H1 (cell line): Measurements from ENCODE around the gene DGKD. TPM values are rescaled to one million over a fixed set of nuclear protein-coding genes. Genes with fewer than 3 reads are reported as not detected.

Experiments
- CHD7 ChIP-seq: fragments of 300-600 bp; sonication (generic); IDR thresholded peaks from 2 replicates; pipeline ENCODE4 v1.7.1; 2012; ENCODE audit warnings: low read length, moderate library complexity, mild to moderate bottlenecking, inconsistent platforms; ENCODE audit not compliant: insufficient replicate concordance
- GTF2F1 ChIP-seq: IDR thresholded peaks from 2 replicates; pipeline ENCODE4 v1.6.1; 2012; ENCODE audit warnings: low read depth, low read length, improper control_type of control experiment, borderline replicate concordance
- KDM1A ChIP-seq: fragments of 200-600, 300-600 bp; sonication (generic); IDR thresholded peaks from 2 replicates; pipeline ENCODE4 v1.7.1; 2016; ENCODE audit warnings: mild to moderate bottlenecking, low read length, borderline replicate concordance
- NANOG ChIP-seq: IDR thresholded peaks from 2 replicates; pipeline ENCODE4 v1.6.1; 2011; ENCODE audit warnings: low read length, low read depth, mild to moderate bottlenecking, inconsistent platforms; ENCODE audit not compliant: insufficient read depth, poor library complexity, severe bottlenecking
- NRF1 ChIP-seq: IDR thresholded peaks from 2 replicates; pipeline ENCODE4 v1.6.1; 2011; ENCODE audit warnings: mild to moderate bottlenecking, low read depth, low read length, improper control_type of control experiment
- POLR2AphosphoS5 ChIP-seq: IDR thresholded peaks from 2 replicates; pipeline ENCODE4 v1.6.1; 2011; ENCODE audit warnings: low read depth, low read length
- RBBP5 ChIP-seq: IDR thresholded peaks from 2 replicates; pipeline ENCODE4 v1.7.1; 2012; ENCODE audit warnings: low read depth, mild to moderate bottlenecking, inconsistent platforms, low read length, moderate library complexity, borderline replicate concordance
- SRF ChIP-seq: IDR thresholded peaks from 2 replicates; pipeline ENCODE4 v1.6.1; 2011; ENCODE audit warnings: mild to moderate bottlenecking, low read depth, low read length, moderate library complexity
- polyA plus RNA-seq, 7 experiments: library from polyadenylated mRNA; depleted of rRNA in 3 of 7; stranded (reverse) in 5 of 7; unstranded in 2 of 7; fragments of >200 nt in 5 of 7; fragments of 200-250 nt in 2 of 7; gene quantifications; 1 replicate in 5 of 7; 2 replicates in 1 of 7; 4 replicates in 1 of 7; pipeline versions ENCODE4 v1.2.1 to v1.2.3, GENCODE V29; 2011 to 2013; ENCODE audit warnings: missing spikeins in 2 of 7, mixed read lengths in 2 of 7
- total RNA-seq: library from RNA; stranded (reverse); fragmentation: NEBNext Ultra II Directional; extraction: Animal tissue kit (Norgen Biotek cat#: 25700); gene quantifications from 2 replicates; pipeline ENCODE4 v1.2.1, GENCODE V29; 2021

DGKD gene
- total and polyA plus RNA-seq, 2 of the 8 experiments (the other 6 are each of a cell fraction or from before 2014, with no cell fraction given) = 7.7 to 30.9 TPM

DNA sequence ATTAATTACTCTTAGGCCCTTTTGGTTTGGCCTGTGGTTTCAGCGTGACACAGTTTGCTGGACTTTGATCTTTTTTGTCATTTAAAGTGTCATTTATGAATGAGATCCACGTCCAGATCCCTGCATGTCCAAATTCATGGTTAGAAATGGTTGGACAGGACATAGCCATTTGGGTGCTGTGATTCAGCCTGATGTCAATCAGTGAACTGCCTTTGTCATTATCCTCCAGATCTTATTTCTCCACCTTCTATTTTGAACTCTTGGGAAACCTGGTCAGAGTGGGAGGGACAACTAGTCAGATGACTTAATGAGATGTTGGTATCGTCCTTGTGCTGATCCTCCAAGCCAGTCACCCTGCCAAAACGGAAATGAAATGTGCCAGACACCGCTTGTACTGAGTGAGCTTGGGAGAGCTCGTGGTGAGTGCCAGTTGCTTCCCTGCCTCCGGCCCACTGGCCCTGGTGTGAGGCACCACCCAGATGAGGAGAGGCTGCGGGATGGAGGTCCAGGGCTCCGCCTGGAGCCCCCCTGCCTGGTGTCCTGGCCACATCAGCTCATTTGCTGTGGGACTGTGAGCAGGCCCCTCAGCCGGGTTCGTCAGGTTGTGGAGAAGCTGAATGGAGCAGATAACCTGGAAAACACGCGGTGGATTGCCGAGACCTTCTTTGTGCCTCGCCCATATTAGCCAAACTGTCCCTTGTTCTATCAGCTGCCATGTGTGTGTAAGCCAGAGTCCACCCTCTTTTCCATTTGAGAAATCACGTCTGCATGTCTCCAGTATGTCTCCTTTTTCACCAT, 70.1 kb downstream of the DGKD start (continued):
- no peak for TF ChIP-seq CHD7
- no peak for TF ChIP-seq NRF1
- TF ChIP-seq RBBP5 = no peak
- TF ChIP-seq SRF = no peak
- no peak for TF ChIP-seq GTF2F1
- TF ChIP-seq POLR2AphosphoS5 = no peak
- TF ChIP-seq NANOG = no peak
- no peak for TF ChIP-seq KDM1A
